HepG2 (cell line): Measurements from ENCODE around the gene ZNRD2. TPM values are rescaled to one million over a fixed set of nuclear protein-coding genes. Genes with fewer than 3 reads are reported as not detected.
A peak's percentile ranks its signal among the peaks of the same experiment; 100 is the strongest.

Experiments
- ATAC-seq: fragments of 200-7000 bp; cut with Tn5 transposase; 3 replicates; pipeline ENCODE4 v1.9.1; 2020; ENCODE audit warnings: mild to moderate bottlenecking, moderate library complexity
- BruUV-seq: library from RNA; stranded (reverse); fragments of 400-500 nt; replicated peaks from 2 replicates; lab custom pipeline; 2021; lab: Mats Ljungman, UMichigan
- CTCF ChIA-PET: fragments of 300-600 bp; formaldehyde crosslinking; extraction: SDS; loops from one replicate; lab custom pipeline; 2021; ENCODE audit warnings: low total read pairs, inconsistent platforms, low intra/inter-chr PET ratio; lab: Yijun Ruan, JAX
- POLR2A ChIA-PET: fragments of 350-600 bp; sonication (Branson Sonifier 250); formaldehyde crosslinking; loops from one replicate; lab custom pipeline; 2020; ENCODE audit warnings: antibody characterized with exemption, inconsistent platforms; lab: Yijun Ruan, JAX
- DNase-seq: peaks from one replicate; pipeline ENCODE4 v3.0.0-alpha.2; 2015; ENCODE audit warnings: low spot score
- FAIRE-seq: peaks from 3 replicates; lab custom pipeline; 2011; peaks lifted over from hg19 to GRCh38; lab: Jason Lieb, UNC
- H2AFZ ChIP-seq: one replicate; pipeline ENCODE4 v1.6.1; 2011; ENCODE audit warnings: low read length, inconsistent platforms
- H3K27ac ChIP-seq: fragments of 300-600 bp; 3 replicates; pipeline ENCODE4 v1.8.0; 2011; ENCODE audit warnings: mixed run types, mild to moderate bottlenecking, mixed read lengths, low read length, inconsistent platforms; ENCODE audit not compliant: insufficient read depth; ENCODE audit errors: extremely low read length
- H3K27me3 ChIP-seq, 2 experiments: fragments of 200-600 bp in 1 of 2; 2 replicates in 1 of 2; 3 replicates in 1 of 2; pipeline versions ENCODE4 v1.6.0 to v1.8.0; 2011; ENCODE audit warnings: low read length in 2 of 2, mild to moderate bottlenecking in 2 of 2, moderate library complexity in 2 of 2, inconsistent platforms in 1 of 2; ENCODE audit not compliant: insufficient read depth in 2 of 2, control insufficient read depth in 1 of 2
- H3K36me3 ChIP-seq, 2 experiments: fragments of 200-600 bp in 1 of 2; replicated peaks in 1 of 2; 2 replicates in 1 of 2; 3 replicates in 1 of 2; pipeline versions ENCODE4 v1.5.1 to v1.8.0; 2011; ENCODE audit warnings: low read length in 2 of 2, inconsistent platforms in 1 of 2; ENCODE audit not compliant: insufficient read depth in 2 of 2, control insufficient read depth in 1 of 2
- H3K4me1 ChIP-seq: 2 replicates; pipeline ENCODE4 v1.5.1; 2012; ENCODE audit warnings: low read length, inconsistent platforms; ENCODE audit not compliant: insufficient read depth
- H3K4me2 ChIP-seq: 2 replicates; pipeline ENCODE4 v1.6.0; 2011; ENCODE audit warnings: low read depth, low read length, inconsistent platforms
- H3K4me3 ChIP-seq, 3 experiments: fragments of 200-600 bp in 1 of 3; sonication (generic), shearing (Covaris generic) in 1 of 3; replicated peaks in 1 of 3; 2 replicates each; pipeline ENCODE4 v1.5.1; 2011 to 2016; ENCODE audit warnings: low read length in 3 of 3, inconsistent platforms in 2 of 3, low read depth in 2 of 3, mild to moderate bottlenecking in 2 of 3, control low read depth in 1 of 3, mixed read lengths in 1 of 3; ENCODE audit not compliant: insufficient read depth in 1 of 3
- H3K79me2 ChIP-seq: one replicate; pipeline ENCODE4 v1.6.1; 2011; ENCODE audit warnings: low read length, inconsistent platforms; ENCODE audit not compliant: insufficient read depth
- H3K9ac ChIP-seq: 2 replicates; pipeline ENCODE4 v1.6.0; 2011; ENCODE audit warnings: mild to moderate bottlenecking, low read depth, low read length, inconsistent platforms; ENCODE audit not compliant: insufficient read depth
- H3K9me3 ChIP-seq: 2 replicates; pipeline ENCODE4 v1.5.1; 2012; ENCODE audit warnings: mild to moderate bottlenecking, low read length
- H4K20me1 ChIP-seq: 2 replicates; pipeline ENCODE4 v1.6.0; 2011; ENCODE audit warnings: inconsistent platforms, mild to moderate bottlenecking, low read length, moderate library complexity; ENCODE audit not compliant: insufficient read depth
- CBX5 ChIP-seq: sonication (generic); formaldehyde crosslinking; IDR thresholded peaks from 2 replicates; pipeline ENCODE4 v1.4.0; 2020; ENCODE audit warnings: missing genetic modification reagents, borderline replicate concordance
- CCDC6 ChIP-seq: sonication (generic); formaldehyde crosslinking; IDR thresholded peaks from 2 replicates; pipeline ENCODE4 v1.8.1; 2022; ENCODE audit warnings: mild to moderate bottlenecking, missing genetic modification reagents, moderate library complexity
- HOXA5 ChIP-seq: sonication (generic); formaldehyde crosslinking; IDR thresholded peaks from 2 replicates; pipeline ENCODE4 v1.4.0; 2020; ENCODE audit warnings: missing genetic modification reagents
- HOXA7 ChIP-seq: sonication (generic); formaldehyde crosslinking; IDR thresholded peaks from 2 replicates; pipeline ENCODE4 v1.8.1; 2022; ENCODE audit warnings: mild to moderate bottlenecking, missing genetic modification reagents, moderate library complexity
- KDM1A ChIP-seq: IDR thresholded peaks from 2 replicates; pipeline ENCODE4 v1.6.1; 2016; ENCODE audit warnings: missing compliant biosample characterization
- NCOA2 ChIP-seq: sonication (generic); formaldehyde crosslinking; IDR thresholded peaks from 2 replicates; pipeline ENCODE4 v1.8.0; 2022; ENCODE audit warnings: inconsistent platforms
- PHB2 ChIP-seq: fragments of 450-650 bp; IDR thresholded peaks from 2 replicates; pipeline ENCODE4 v1.6.1; 2018; ENCODE audit not compliant: partially characterized antibody
- REPIN1 ChIP-seq: sonication (generic); formaldehyde crosslinking; IDR thresholded peaks from 2 replicates; pipeline ENCODE4 v1.8.0; 2022; ENCODE audit warnings: missing genetic modification reagents, low read depth, mild to moderate bottlenecking, borderline replicate concordance
- RFXAP ChIP-seq: sonication (generic); formaldehyde crosslinking; IDR thresholded peaks from 2 replicates; pipeline ENCODE4 v1.4.0; 2020; ENCODE audit warnings: missing genetic modification reagents, borderline replicate concordance
- SPEN ChIP-seq: sonication (generic); formaldehyde crosslinking; IDR thresholded peaks from 2 replicates; pipeline ENCODE4 v1.5.1; 2020; ENCODE audit warnings: low read depth, mild to moderate bottlenecking, missing genetic modification reagents
- ZBTB21 ChIP-seq: sonication (generic); formaldehyde crosslinking; IDR thresholded peaks from 2 replicates; pipeline ENCODE4 v1.4.0; 2020; ENCODE audit warnings: missing genetic modification reagents
- ZNF382 ChIP-seq: sonication (generic); formaldehyde crosslinking; IDR thresholded peaks from 2 replicates; pipeline ENCODE4 v1.5.0; 2020; ENCODE audit warnings: missing genetic modification reagents, mild to moderate bottlenecking, borderline replicate concordance
- ZNF44 ChIP-seq: sonication (generic); formaldehyde crosslinking; IDR thresholded peaks from 2 replicates; pipeline ENCODE4 v1.5.1; 2020; ENCODE audit warnings: mild to moderate bottlenecking, missing genetic modification reagents
- ZNF510 ChIP-seq: sonication (generic); formaldehyde crosslinking; IDR thresholded peaks from 2 replicates; pipeline ENCODE4 v1.4.0; 2020; ENCODE audit warnings: low read depth, mild to moderate bottlenecking, missing genetic modification reagents
- ZSCAN30 ChIP-seq: sonication (generic); formaldehyde crosslinking; IDR thresholded peaks from 2 replicates; pipeline ENCODE4 v1.5.0; 2020; ENCODE audit warnings: mild to moderate bottlenecking, missing genetic modification reagents
- WGBS: methylation state at CpG from one replicate; pipeline ENCODE4 v1.1.6; 2017; ENCODE audit warnings: low lambda C conversion rate; 5-methylcytosine and 5-hydroxymethylcytosine counted together
- in situ Hi-C: cut with HindIII; loops from 2 replicates; pipeline ENCODE4 v1.10.0; 2017; ENCODE audit warnings: low pct_unique_long_range_greater_than_20kb; ENCODE audit not compliant: extremely low pct_ligation_motif_present
- intact Hi-C: fragments of 100-400 bp; cut with micrococcal nuclease; formaldehyde crosslinking; loops from one replicate; pipeline ENCODE4 v1.10.0; 2022; ENCODE audit not compliant: unreplicated experiment
- polyA plus RNA-seq, 8 experiments: library from polyadenylated mRNA; depleted of rRNA in 3 of 8; stranded (reverse) in 7 of 8; unstranded in 1 of 8; fragments of >200 nt; fragmentation: Illumina TruSeq in 4 of 8; extraction: Trizol in 4 of 8; gene quantifications; 2 replicates each; pipeline versions ENCODE4 v1.2.1 to v1.2.3, GENCODE V29; 2011 to 2016; ENCODE audit warnings: low read depth in 4 of 8, missing spikeins in 1 of 8, mixed read lengths in 1 of 8; ENCODE audit not compliant: insufficient read depth in 1 of 8
- total RNA-seq, 5 experiments: library from RNA; depleted of rRNA; stranded (reverse); fragments of >200 nt; fragmentation: Illumina TruSeq; extraction: Trizol; gene quantifications; 2 replicates each; pipeline ENCODE4 v1.2.3, GENCODE V29; 2016; ENCODE audit warnings: low read depth in 1 of 5
- TF ChIP-seq, protein P1 (sequence below): IDR thresholded peaks from 2 replicates; pipeline ENCODE4 v1.6.1; 2016; ENCODE audit warnings: mild to moderate bottlenecking, missing biosample characterization, missing genetic modification reagents
- TF ChIP-seq, protein P2 (sequence below): IDR thresholded peaks from 2 replicates; pipeline ENCODE4 v1.6.1; 2012; ENCODE audit warnings: low read depth, low read length, improper control_type of control experiment
- TF ChIP-seq, protein P3 (sequence below): sonication (generic); formaldehyde crosslinking; conservative IDR thresholded peaks from 2 replicates; pipeline ENCODE4 v1.4.0; 2020; ENCODE audit warnings: missing genetic modification reagents
- TF ChIP-seq, protein P4 (sequence below): sonication (generic); formaldehyde crosslinking; IDR thresholded peaks from 2 replicates; pipeline ENCODE4 v1.8.0; 2022; ENCODE audit warnings: mild to moderate bottlenecking, missing genetic modification reagents, moderate library complexity

ZNRD2 gene
- total and polyA plus RNA-seq, 2 of the 13 experiments (the other 11 are each of a cell fraction or from before 2014, with no cell fraction given): 29.2 to 34.0 TPM

DNA sequence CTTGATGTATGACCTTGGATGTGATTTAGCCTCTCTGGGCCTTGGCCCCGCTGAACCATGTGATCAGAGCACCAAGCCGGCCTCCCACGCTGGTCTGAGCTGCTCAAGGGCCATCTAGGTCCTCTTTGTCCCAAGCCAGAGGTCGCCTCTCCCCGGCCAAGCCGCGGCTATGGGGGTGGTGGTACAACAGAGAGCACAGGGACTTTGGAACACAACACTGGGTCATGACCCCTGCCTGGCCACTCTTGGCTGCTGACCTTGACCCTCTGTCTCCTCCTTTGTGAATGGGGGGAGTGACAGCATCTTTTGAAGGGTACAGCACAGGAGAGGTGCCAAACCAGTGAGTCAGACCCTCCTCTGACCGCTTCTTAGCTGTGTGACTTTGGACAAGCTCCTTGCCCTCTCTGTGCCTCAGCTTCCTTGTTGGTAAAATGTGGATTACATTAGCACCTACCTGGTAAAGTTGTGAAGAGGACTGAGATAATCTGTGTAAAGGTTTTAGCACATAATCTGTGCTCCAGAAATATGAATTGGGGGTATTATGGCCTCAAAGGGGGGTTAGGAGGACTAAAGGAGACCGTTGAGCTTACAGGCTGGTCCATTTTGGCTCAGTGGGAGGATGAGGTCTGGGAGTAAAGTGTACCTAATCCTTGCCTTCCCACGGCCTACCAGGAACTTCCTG, 40.7 kb upstream of the ZNRD2 start:
- 35% methylated on average over 3 of the region's 10 CpGs for WGBS
- in situ Hi-C loops (no loop called here), intact Hi-C loops (no loop called here)
- DNase-seq: peak; percentile 50
- Histone ChIP-seq H3K27ac (peak overlapping the region; percentile 66), H3K79me2 (peaks cover 19% of the 10 kb centered on the region), H3K4me2 (peak overlapping the region; percentile 62), H4K20me1 (0 out of 2 replicates have a peak, but pooled peaks cover 3% of the 10 kb centered on the region), H3K4me1 (peaks cover 47% of the 10 kb centered on the region), H3K9ac (0 out of 2 replicates have a peak overlapping the region, but pooled peaks have one; percentile 17), H2AFZ (no peak overlapping the region), H3K27me3 (no peaks in the 10 kb centered on the region; a peak in 1 of 5 replicates), H3K36me3 (peaks cover 17 to 35% of the 10 kb centered on the region in 2 experiments), H3K9me3 (no peaks in the 10 kb centered on the region), H3K4me3 (0 out of 6 replicates have a peak overlapping the region, but pooled peaks of 1 of the 3 experiments have one; percentile 32)
- peak; percentile 80 for FAIRE-seq
- no TSS peak for BruUV-seq
- ChIA-PET CTCF (no interaction called here), POLR2A (interaction anchor here (0.6 to 1.7 kb wide), 12 partner anchors 8 to 145 kb away, joined by 3 to 12 read pairs (median 5); partner anchors contain the start of gene NEAT1)
- ATAC-seq: peak; percentile 71
- no peak for TF ChIP-seq ZNF510 (CRISPR knock-in tag)
- TF ChIP-seq ZNF382: no peak
- no peak for TF ChIP-seq HOXA5
- no peak for TF ChIP-seq ZSCAN30
- TF ChIP-seq PHB2: no peak
- 0 out of 2 replicates have a peak, but pooled peaks have one; percentile 20 for TF ChIP-seq RFXAP (CRISPR knock-in tag)
- TF ChIP-seq, protein P1, sequence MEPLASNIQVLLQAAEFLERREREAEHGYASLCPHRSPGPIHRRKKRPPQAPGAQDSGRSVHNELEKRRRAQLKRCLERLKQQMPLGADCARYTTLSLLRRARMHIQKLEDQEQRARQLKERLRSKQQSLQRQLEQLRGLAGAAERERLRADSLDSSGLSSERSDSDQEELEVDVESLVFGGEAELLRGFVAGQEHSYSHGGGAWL: no peak
- TF ChIP-seq SPEN: peak; percentile 56; the same call in 1 of the 2 replicates
- TF ChIP-seq, protein P2, sequence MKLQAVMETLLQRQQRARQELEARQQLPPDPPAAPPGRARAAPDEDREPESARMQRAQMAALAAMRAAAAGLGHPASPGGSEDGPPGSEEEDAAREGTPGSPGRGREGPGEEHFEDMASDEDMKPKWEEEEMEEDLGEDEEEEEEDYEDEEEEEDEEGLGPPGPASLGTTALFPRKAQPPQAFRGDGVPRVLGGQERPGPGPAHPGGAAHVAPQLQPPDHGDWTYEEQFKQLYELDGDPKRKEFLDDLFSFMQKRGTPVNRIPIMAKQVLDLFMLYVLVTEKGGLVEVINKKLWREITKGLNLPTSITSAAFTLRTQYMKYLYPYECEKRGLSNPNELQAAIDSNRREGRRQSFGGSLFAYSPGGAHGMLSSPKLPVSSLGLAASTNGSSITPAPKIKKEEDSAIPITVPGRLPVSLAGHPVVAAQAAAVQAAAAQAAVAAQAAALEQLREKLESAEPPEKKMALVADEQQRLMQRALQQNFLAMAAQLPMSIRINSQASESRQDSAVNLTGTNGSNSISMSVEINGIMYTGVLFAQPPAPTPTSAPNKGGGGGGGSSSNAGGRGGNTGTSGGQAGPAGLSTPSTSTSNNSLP: no peak
- TF ChIP-seq, protein P3, sequence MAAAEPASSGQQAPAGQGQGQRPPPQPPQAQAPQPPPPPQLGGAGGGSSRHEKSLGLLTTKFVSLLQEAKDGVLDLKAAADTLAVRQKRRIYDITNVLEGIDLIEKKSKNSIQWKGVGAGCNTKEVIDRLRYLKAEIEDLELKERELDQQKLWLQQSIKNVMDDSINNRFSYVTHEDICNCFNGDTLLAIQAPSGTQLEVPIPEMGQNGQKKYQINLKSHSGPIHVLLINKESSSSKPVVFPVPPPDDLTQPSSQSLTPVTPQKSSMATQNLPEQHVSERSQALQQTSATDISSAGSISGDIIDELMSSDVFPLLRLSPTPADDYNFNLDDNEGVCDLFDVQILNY (CRISPR knock-in tag): no peak
- TF ChIP-seq ZBTB21: no peak
- TF ChIP-seq, protein P4, sequence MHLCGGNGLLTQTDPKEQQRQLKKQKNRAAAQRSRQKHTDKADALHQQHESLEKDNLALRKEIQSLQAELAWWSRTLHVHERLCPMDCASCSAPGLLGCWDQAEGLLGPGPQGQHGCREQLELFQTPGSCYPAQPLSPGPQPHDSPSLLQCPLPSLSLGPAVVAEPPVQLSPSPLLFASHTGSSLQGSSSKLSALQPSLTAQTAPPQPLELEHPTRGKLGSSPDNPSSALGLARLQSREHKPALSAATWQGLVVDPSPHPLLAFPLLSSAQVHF: no peak
- TF ChIP-seq KDM1A (CRISPR knock-in tag): peak; percentile 85; the same call in 1 of the 2 replicates
- no peak for TF ChIP-seq CBX5 (CRISPR knock-in tag)
- no peak for TF ChIP-seq HOXA7 (CRISPR knock-in tag)
- 0 out of 2 replicates have a peak, but pooled peaks have one; percentile 74 for TF ChIP-seq REPIN1
- TF ChIP-seq CCDC6 (CRISPR knock-in tag): no peak
- TF ChIP-seq ZNF44 (CRISPR knock-in tag): no peak
- peak; percentile 54 for TF ChIP-seq NCOA2
